Measurements from ENCODE around the gene ATP10A.

ATP10A gene

DNA sequence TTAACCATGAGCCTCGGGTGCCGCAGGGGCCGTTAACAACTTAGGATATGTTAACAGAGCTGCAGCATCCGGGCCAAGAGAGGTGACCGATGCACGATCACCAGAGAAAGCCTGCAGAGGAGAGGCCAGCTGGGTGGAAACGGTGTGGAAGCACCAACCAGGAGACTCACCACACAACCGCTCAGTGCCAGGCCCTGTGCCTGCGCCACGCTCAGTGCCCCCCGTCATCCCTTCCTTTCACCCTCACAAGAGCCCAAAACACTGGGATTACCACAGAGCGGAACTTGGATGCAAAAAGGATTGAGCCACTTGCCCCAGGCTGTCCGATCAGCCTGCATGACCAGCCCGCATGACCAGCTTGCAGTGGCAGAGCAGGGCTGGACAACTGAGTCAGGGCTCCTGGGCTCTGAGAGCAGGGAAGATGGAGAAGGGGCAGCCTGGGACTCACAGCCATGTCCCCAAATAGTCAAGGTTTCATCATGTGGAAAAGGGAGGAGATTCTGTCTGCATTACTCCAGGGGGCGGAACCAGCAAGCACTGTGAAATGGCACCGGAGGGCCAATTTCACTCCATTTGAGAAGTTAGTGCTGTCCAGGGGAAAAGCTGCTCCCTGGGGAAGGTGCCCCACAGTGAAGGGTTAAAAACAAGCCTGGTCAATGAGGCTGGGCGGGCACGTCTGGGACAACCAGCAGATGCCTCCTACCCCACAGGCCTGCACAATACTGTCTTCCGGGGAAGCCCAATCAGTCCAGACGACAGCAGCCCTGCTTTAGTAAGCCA is 156.8 kb downstream of the ATP10A start:
- 86 to 88% methylated on average over 20 of the region's 20 CpGs for WGBS, 2 experiments
- Histone ChIP-seq H3K36me3 (ENCODE audit: control insufficient read depth, insufficient read depth, low read length) (no peaks in the 10 kb centered on the region), H3K4me3 (ENCODE audit: insufficient read depth, low read depth, low read length) (no peak overlapping the region), H3K4me1 (ENCODE audit: control insufficient read depth, insufficient read depth, low read length) (no peaks in the 10 kb centered on the region), H3K27me3 (ENCODE audit: control insufficient read depth, insufficient read depth, low read length, poor library complexity, severe bottlenecking) (no peaks in the 10 kb centered on the region), H3K27ac (ENCODE audit: insufficient read depth, low read depth, low read length, poor library complexity, severe bottlenecking) (no peak overlapping the region), H3K9me3 (ENCODE audit: control insufficient read depth, low read length) (no peaks in the 10 kb centered on the region)

DNA sequence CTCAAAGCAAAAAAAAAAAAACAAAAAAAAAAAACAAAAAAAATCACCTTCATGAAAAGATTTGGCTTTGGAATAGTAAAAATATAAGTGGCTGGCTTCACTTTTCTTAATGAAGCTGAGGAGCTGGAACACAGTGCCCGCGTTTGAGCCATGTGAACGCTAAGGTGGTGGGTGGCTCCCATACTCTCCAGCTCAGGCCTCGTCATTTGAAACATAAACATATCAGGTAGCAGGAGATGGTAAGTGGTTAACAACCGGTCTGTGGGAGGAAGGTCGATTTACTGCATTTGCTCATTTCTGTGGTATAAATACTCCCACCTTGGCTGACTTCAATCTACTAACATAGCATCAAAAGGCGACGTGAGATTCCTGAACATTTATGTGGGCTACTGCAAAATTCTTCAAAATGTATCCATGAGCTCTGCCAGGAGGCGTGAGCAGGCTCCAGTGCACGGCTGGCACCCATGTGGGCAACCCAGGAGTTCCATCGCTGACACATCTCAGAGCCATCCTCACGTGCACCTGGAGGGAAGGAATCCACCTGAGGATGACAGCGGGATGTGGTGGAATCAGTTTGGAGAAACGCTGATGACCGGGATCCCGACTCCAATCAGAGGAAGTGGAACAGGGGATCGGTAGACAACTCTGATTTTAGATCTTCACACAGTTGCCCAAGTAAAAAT is 157.6 kb downstream of the ATP10A start:
- H3K4me3 ChIP-seq (ENCODE audit: insufficient read depth, low read depth, low read length) = no peak overlapping the region

DNA sequence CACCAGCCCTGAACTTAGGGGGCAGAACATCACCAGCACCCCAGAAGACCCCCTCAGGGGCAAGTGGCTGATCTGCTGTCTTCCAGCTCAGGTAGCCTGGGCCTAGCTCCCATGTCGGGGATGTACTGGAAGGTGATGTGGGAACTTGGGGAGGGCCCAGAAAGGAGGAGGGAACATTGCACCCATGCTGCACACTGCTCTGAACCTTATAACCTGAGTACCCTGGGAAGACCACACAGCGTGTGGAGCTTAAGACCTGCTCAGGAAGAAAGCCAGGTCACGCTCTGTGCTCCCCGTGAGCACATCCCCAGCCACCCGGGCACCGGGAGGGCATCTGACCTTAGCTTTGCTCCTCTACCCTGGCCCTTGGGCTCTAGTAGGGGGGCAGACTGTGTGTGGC is 159.4 kb downstream of the ATP10A start:
- no peaks in the 10 kb centered on the region for H3K9me3 ChIP-seq (ENCODE audit: control insufficient read depth, low read length)
- H3K27ac ChIP-seq (ENCODE audit: insufficient read depth, low read depth, low read length, poor library complexity, severe bottlenecking) = no peak overlapping the region
- H3K4me3 ChIP-seq (ENCODE audit: insufficient read depth, low read depth, low read length) = no peak overlapping the region
- no peaks in the 10 kb centered on the region for H3K36me3 ChIP-seq (ENCODE audit: control insufficient read depth, insufficient read depth, low read length)
- H3K27me3 ChIP-seq (ENCODE audit: control insufficient read depth, insufficient read depth, low read length, poor library complexity, severe bottlenecking) = no peaks in the 10 kb centered on the region
- WGBS, 2 experiments = 95% methylated on average over 6 of the region's 6 CpGs
- H3K4me1 ChIP-seq (ENCODE audit: control insufficient read depth, insufficient read depth, low read length) = no peaks in the 10 kb centered on the region

More for the DNA sequence above, 157.6 kb downstream of the ATP10A start:
- Histone ChIP-seq H3K27ac (ENCODE audit: insufficient read depth, low read depth, low read length, poor library complexity, severe bottlenecking) (no peak overlapping the region), H3K9me3 (ENCODE audit: control insufficient read depth, low read length) (no peaks in the 10 kb centered on the region), H3K36me3 (ENCODE audit: control insufficient read depth, insufficient read depth, low read length) (no peaks in the 10 kb centered on the region), H3K27me3 (ENCODE audit: control insufficient read depth, insufficient read depth, low read length, poor library complexity, severe bottlenecking) (no peaks in the 10 kb centered on the region), H3K4me1 (ENCODE audit: control insufficient read depth, insufficient read depth, low read length) (no peaks in the 10 kb centered on the region)
- 94 to 95% methylated on average over 17 of the region's 17 CpGs for WGBS, 2 experiments

DNA sequence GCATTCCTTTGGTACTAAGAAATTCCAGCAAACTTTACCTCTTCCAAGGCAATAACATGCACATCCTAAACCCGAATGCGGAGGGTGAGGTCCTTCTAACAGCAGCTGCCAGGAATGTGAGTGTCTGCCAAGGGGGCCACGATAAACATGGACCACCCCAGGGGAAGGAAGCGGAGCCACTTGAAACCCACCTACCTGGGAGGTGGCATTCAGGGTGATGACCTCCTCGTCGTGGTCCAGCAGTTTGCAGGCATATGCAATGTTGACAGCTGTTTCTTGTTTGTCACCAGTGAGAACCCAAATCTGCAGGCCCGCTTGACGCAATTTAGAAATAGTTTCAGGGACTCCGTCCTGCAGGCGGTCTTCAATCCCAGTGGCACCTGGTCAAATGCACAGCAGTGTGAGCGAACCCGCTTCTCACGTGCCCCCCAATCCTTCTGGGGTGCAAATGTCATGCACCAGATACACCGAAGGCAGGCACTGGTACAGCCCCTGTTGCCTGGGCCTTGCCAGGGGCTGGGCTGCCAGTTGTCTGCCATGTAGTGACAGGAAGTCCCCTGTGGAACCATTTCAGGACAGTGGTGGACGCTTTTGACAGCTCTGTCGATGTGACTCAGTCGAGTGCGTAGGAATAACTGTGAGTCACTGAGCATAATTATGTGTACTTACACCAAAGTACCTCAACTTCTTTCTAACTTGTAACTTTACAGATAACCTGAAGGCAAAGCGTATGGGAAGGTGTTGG is 161.2 kb downstream of the ATP10A start:
- Histone ChIP-seq H3K4me1 (ENCODE audit: control insufficient read depth, insufficient read depth, low read length) (no peaks in the 10 kb centered on the region), H3K36me3 (ENCODE audit: control insufficient read depth, insufficient read depth, low read length) (no peaks in the 10 kb centered on the region), H3K4me3 (ENCODE audit: insufficient read depth, low read depth, low read length) (no peak overlapping the region), H3K27ac (ENCODE audit: insufficient read depth, low read depth, low read length, poor library complexity, severe bottlenecking) (no peak overlapping the region), H3K9me3 (ENCODE audit: control insufficient read depth, low read length) (no peaks in the 10 kb centered on the region), H3K27me3 (ENCODE audit: control insufficient read depth, insufficient read depth, low read length, poor library complexity, severe bottlenecking) (no peaks in the 10 kb centered on the region)
- 94 to 95% methylated on average over 18 to 19 of the region's 19 CpGs for WGBS, 2 experiments

DNA sequence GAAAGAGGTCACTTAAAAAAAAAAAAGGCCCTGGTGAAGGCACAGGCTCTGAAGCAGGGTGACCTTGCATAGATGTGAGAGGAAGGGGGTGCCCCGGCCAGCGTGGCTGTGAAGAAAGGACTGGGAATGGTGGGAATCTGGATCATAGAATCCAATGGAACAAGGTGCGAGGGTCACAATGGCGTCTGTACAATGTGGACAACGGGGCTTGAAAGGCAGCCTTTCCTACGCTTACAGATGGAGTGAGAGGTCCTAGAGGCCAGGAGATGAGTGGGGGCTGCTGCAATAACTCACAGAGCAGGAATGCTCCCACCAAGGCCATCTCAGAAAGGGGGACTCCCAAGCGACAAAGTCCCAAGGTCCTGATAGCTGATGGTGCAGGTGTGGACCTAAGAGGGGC is 162.2 kb downstream of the ATP10A start:
- Histone ChIP-seq H3K4me1 (ENCODE audit: control insufficient read depth, insufficient read depth, low read length) (no peaks in the 10 kb centered on the region), H3K27ac (ENCODE audit: insufficient read depth, low read depth, low read length, poor library complexity, severe bottlenecking) (no peak overlapping the region), H3K27me3 (ENCODE audit: control insufficient read depth, insufficient read depth, low read length, poor library complexity, severe bottlenecking) (no peaks in the 10 kb centered on the region), H3K9me3 (ENCODE audit: control insufficient read depth, low read length) (no peaks in the 10 kb centered on the region), H3K36me3 (ENCODE audit: control insufficient read depth, insufficient read depth, low read length) (no peaks in the 10 kb centered on the region), H3K4me3 (ENCODE audit: insufficient read depth, low read depth, low read length) (no peak overlapping the region)
- WGBS, 2 experiments = 92 to 94% methylated on average over 7 of the region's 7 CpGs

DNA sequence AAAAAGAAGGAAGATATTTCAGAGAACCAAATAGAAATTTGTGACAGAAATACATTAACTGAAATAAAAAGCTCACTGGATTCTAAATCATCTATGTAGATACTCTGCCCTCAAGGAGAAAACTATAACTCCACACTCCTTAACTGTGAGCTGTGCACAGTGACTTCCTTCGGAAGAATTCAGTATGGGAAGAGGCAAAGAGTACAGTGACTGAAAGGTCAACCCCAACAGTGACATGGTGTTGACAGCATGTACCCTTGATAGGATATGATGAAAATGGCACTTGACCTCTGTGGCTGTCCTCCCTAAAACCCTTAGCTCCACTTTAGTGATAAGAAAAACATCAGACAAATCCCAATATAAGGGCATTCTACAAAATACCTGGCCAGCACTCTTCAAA is 165.5 kb downstream of the ATP10A start:
- Histone ChIP-seq H3K27ac (ENCODE audit: insufficient read depth, low read depth, low read length, poor library complexity, severe bottlenecking) (no peak overlapping the region), H3K4me3 (ENCODE audit: insufficient read depth, low read depth, low read length) (no peak overlapping the region), H3K27me3 (ENCODE audit: control insufficient read depth, insufficient read depth, low read length, poor library complexity, severe bottlenecking) (no peaks in the 10 kb centered on the region), H3K4me1 (ENCODE audit: control insufficient read depth, insufficient read depth, low read length) (no peaks in the 10 kb centered on the region), H3K36me3 (ENCODE audit: control insufficient read depth, insufficient read depth, low read length) (no peaks in the 10 kb centered on the region), H3K9me3 (ENCODE audit: control insufficient read depth, low read length) (no peaks in the 10 kb centered on the region)
- 90 to 100% methylated on average over 1 of the region's 1 CpG for WGBS, 2 experiments

DNA sequence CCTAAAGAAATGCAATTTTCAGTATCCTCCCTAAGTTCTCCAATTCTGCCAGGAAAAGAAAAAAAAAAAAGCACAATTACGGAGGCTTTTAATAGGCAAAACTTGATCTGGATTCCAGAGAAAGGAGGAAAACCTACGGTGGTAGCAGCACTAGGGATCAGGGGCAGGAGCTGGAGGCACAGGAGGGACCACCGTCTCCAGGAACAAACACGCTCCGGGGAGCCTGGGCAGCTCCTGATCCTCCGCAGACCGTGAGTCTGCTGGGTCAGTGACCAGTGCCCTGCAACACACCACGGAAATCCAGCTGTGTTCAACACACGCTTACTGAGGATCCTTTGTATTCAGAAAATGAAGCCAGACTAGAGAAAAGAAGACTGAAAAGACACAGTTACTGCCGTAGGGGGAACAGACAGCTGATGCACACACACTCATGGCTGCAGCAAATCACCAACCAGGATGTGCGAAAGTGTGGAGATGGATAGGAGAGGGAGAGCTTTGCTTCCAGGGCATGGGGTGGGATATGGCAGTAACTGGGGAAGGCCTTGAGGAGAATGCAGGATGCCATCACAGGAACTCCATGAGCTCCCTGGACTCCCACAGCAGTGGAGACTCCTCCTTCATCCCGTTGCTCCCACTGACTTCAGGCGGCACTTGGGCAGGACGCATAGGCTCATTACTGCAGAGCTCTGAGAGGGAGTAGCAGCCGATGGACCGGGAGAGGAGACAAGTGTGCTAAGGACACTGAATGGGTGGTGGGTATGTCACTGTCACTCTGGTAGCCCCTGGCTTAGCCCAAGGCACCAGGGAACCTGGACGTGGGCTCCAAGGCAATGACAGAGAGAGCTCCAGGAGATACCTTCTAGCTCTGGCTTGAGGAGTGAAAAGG is 167.0 kb downstream of the ATP10A start:
- no peak overlapping the region for H3K27ac ChIP-seq (ENCODE audit: insufficient read depth, low read depth, low read length, poor library complexity, severe bottlenecking)
- 88 to 91% methylated on average over 17 of the region's 17 CpGs for WGBS, 2 experiments

DNA sequence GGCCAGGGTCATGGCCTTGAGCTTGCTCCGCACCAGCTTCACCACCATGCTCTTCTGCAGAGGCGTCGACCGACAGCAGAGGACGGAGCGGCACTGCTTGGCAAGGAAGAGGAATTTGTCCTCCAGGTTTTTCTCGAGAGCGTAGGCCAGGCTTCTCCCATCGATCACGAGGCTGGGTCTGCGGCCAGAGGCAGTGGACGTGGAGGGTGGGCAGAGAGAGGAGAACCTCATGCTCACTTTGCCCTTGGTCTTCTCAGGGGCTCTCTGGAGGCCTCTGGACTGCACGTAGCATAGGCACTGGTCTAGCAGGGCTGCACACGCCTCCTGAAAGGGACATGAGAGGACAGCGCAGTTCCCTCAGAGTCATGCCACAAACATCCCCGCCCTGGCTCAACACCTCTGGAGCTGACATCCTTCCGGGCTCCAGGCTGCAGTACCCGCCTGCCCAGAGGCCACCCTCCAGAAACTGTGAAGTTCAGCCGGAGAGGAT is 168.3 kb downstream of the ATP10A start:
- Histone ChIP-seq H3K9me3 (ENCODE audit: control insufficient read depth, low read length) (no peaks in the 10 kb centered on the region), H3K4me3 (ENCODE audit: insufficient read depth, low read depth, low read length) (no peak overlapping the region), H3K27ac (ENCODE audit: insufficient read depth, low read depth, low read length, poor library complexity, severe bottlenecking) (no peak overlapping the region), H3K4me1 (ENCODE audit: control insufficient read depth, insufficient read depth, low read length) (no peaks in the 10 kb centered on the region), H3K27me3 (ENCODE audit: control insufficient read depth, insufficient read depth, low read length, poor library complexity, severe bottlenecking) (no peaks in the 10 kb centered on the region), H3K36me3 (ENCODE audit: control insufficient read depth, insufficient read depth, low read length) (no peaks in the 10 kb centered on the region)
- 92 to 94% methylated on average over 19 of the region's 19 CpGs for WGBS, 2 experiments

More for the DNA sequence above, 167.0 kb downstream of the ATP10A start:
- H3K4me3 ChIP-seq (ENCODE audit: insufficient read depth, low read depth, low read length) = no peak overlapping the region
- no peaks in the 10 kb centered on the region for H3K36me3 ChIP-seq (ENCODE audit: control insufficient read depth, insufficient read depth, low read length)
- no peaks in the 10 kb centered on the region for H3K4me1 ChIP-seq (ENCODE audit: control insufficient read depth, insufficient read depth, low read length)
- H3K9me3 ChIP-seq (ENCODE audit: control insufficient read depth, low read length) = no peaks in the 10 kb centered on the region
- H3K27me3 ChIP-seq (ENCODE audit: control insufficient read depth, insufficient read depth, low read length, poor library complexity, severe bottlenecking) = no peaks in the 10 kb centered on the region

DNA sequence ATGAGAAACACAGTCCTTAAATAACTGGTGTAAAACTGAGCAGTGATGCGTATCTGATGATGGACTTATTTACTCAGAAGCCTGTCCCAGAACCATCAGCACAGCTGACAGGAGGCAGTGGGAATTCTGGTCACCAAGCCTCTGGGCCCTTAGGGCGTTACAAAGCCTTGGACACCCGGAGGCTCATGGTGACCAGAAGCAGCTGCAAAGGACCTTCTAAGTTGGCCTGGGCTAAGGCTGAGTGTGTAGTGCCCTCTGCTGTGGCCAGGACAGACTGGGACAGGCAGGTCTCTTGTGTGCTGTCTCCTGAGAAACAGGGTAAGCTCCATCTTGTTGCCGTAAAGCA is 168.9 kb downstream of the ATP10A start:
- Histone ChIP-seq H3K27ac (ENCODE audit: insufficient read depth, low read depth, low read length, poor library complexity, severe bottlenecking) (no peak overlapping the region), H3K4me1 (ENCODE audit: control insufficient read depth, insufficient read depth, low read length) (no peaks in the 10 kb centered on the region), H3K9me3 (ENCODE audit: control insufficient read depth, low read length) (no peaks in the 10 kb centered on the region), H3K36me3 (ENCODE audit: control insufficient read depth, insufficient read depth, low read length) (no peaks in the 10 kb centered on the region), H3K27me3 (ENCODE audit: control insufficient read depth, insufficient read depth, low read length, poor library complexity, severe bottlenecking) (no peaks in the 10 kb centered on the region), H3K4me3 (ENCODE audit: insufficient read depth, low read depth, low read length) (no peak overlapping the region)
- WGBS, 2 experiments = 92% methylated on average over 4 of the region's 4 CpGs
